NB4 (cell line): ENCODE results near the gene JAK2.

Experiments used
- POLR2A ChIP-seq: IDR thresholded peaks from 2 replicates; pipeline ENCODE4 v1.6.1; 2011; ENCODE audit warnings: mild to moderate bottlenecking; ENCODE audit not compliant: insufficient read length; ENCODE audit errors: extremely low read depth
- TF ChIP-seq, protein P1 (sequence below): IDR thresholded peaks from one replicate; pipeline ENCODE4 v1.5.1; 2012; ENCODE audit warnings: low read depth, low read length
- TF ChIP-seq, protein P2 (sequence below): IDR thresholded peaks from 2 replicates; pipeline ENCODE4 v1.6.1; 2011; ENCODE audit warnings: low read depth, low read length

DNA sequence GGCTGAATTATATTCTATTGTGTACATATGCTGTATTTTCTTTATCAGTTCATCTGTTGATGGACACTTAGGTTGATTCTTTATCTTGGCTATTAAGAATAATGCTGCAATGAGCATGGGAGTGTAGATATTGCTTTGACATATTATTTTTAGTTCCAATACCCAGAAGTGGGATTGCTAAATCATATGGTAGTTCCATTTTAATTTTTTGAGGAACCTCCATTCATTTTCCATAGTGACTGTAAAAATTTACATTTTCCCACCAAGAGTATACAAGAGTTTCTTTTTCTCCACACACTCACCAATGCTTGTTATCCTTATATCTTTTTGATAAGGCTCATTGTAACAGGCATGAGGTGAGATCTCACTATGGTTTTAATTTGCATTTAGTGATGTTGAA is 19.4 kb downstream of the JAK2 start:
- no peak for TF ChIP-seq POLR2A
- TF ChIP-seq, protein P1, sequence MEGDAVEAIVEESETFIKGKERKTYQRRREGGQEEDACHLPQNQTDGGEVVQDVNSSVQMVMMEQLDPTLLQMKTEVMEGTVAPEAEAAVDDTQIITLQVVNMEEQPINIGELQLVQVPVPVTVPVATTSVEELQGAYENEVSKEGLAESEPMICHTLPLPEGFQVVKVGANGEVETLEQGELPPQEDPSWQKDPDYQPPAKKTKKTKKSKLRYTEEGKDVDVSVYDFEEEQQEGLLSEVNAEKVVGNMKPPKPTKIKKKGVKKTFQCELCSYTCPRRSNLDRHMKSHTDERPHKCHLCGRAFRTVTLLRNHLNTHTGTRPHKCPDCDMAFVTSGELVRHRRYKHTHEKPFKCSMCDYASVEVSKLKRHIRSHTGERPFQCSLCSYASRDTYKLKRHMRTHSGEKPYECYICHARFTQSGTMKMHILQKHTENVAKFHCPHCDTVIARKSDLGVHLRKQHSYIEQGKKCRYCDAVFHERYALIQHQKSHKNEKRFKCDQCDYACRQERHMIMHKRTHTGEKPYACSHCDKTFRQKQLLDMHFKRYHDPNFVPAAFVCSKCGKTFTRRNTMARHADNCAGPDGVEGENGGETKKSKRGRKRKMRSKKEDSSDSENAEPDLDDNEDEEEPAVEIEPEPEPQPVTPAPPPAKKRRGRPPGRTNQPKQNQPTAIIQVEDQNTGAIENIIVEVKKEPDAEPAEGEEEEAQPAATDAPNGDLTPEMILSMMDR = no peak
- TF ChIP-seq, protein P2, sequence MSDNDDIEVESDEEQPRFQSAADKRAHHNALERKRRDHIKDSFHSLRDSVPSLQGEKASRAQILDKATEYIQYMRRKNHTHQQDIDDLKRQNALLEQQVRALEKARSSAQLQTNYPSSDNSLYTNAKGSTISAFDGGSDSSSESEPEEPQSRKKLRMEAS = no peak
